HG03097 (cell line): ENCODE data around the gene ITPK1.

ENCODE experiments used
- ATAC-seq: cut with Tn5 transposase; IDR thresholded peaks from one replicate; pipeline ENCODE4 v1.9.1; 2021; ENCODE audit not compliant: unreplicated experiment, low FRiP score

Gene ITPK1

GRCh38 chr14:92978229-92979021, 137.3 kb downstream of the ITPK1 start:
- no peak for ATAC-seq

GRCh38 chr14:92976268-92976667, 139.5 kb downstream of the ITPK1 start:
- ATAC-seq: no peak

- no peak for ATAC-seq
These were observed 141.0 kb downstream of the ITPK1 start for GRCh38 chr14:92974541-92975345.

GRCh38 chr14:92973798-92974372, 141.8 kb downstream of the ITPK1 start:
- ATAC-seq: no peak

- no peak for ATAC-seq
These were observed 142.4 kb downstream of the ITPK1 start for GRCh38 chr14:92973261-92973797.

GRCh38 chr14:92971601-92972180, 144.0 kb downstream of the ITPK1 start:
- no peak for ATAC-seq

- ATAC-seq: no peak
These were observed 145.5 kb downstream of the ITPK1 start for GRCh38 chr14:92970271-92970670.

- no peak for ATAC-seq
These were observed 145.9 kb downstream of the ITPK1 start for GRCh38 chr14:92969871-92970270.

- ATAC-seq: no peak
These were observed 146.3 kb downstream of the ITPK1 start for GRCh38 chr14:92969430-92969829.

GRCh38 chr14:92968291-92969020, 147.3 kb downstream of the ITPK1 start:
- no peak for ATAC-seq

- ATAC-seq: no peak
These were observed 148.3 kb downstream of the ITPK1 start for GRCh38 chr14:92967346-92967926.

- ATAC-seq: no peak
These were observed 150.4 kb downstream of the ITPK1 start for GRCh38 chr14:92965281-92965680.

GRCh38 chr14:92964124-92965109, 151.3 kb downstream of the ITPK1 start:
- no peak for ATAC-seq

GRCh38 chr14:92963301-92964123, 152.2 kb downstream of the ITPK1 start:
- ATAC-seq: no peak

- ATAC-seq: no peak
These were observed 153.0 kb downstream of the ITPK1 start for GRCh38 chr14:92962831-92963095.

GRCh38 chr14:92962031-92962830, 153.5 kb downstream of the ITPK1 start:
- no peak for ATAC-seq

- no peak for ATAC-seq
These were observed 154.2 kb downstream of the ITPK1 start for GRCh38 chr14:92961567-92961855.
